DND-41 (cell line): ENCODE results near the gene CLTCL1.
"Not testable (repeated sequence)": the region's sequence is repeated elsewhere in the genome, so short reads cannot be mapped to it uniquely, and the experiment has no call there.

Experiments used
- ATAC-seq: fragments of 200-7000 bp; cut with Tn5 transposase; 3 replicates; pipeline ENCODE4 v1.9.1; 2021; ENCODE audit warnings: low read depth; ENCODE audit not compliant: insufficient read depth
- DNase-seq: peaks from one replicate; pipeline ENCODE4 v3.0.0-alpha.2; 2020
- H2AFZ ChIP-seq: 2 replicates; pipeline ENCODE4 v1.6.0; 2012; ENCODE audit warnings: low read depth, low read length
- H3K27ac ChIP-seq: 2 replicates; pipeline ENCODE4 v1.5.1; 2012; ENCODE audit warnings: low read length, inconsistent platforms
- H3K27me3 ChIP-seq: fragments of 200-600 bp; sonication (generic); 2 replicates; pipeline ENCODE4 v1.6.0; 2012; ENCODE audit warnings: low read length, mild to moderate bottlenecking, inconsistent platforms; ENCODE audit not compliant: insufficient read depth, poor library complexity
- H3K36me3 ChIP-seq: 2 replicates; pipeline ENCODE4 v1.5.1; 2012; ENCODE audit warnings: low read length, inconsistent platforms; ENCODE audit not compliant: insufficient read depth
- H3K4me1 ChIP-seq: 2 replicates; pipeline ENCODE4 v1.5.1; 2012; ENCODE audit warnings: mild to moderate bottlenecking, low read length; ENCODE audit not compliant: insufficient read depth
- H3K4me2 ChIP-seq: 2 replicates; pipeline ENCODE4 v1.6.0; 2012; ENCODE audit warnings: mild to moderate bottlenecking, moderate library complexity, low read length, inconsistent platforms; ENCODE audit not compliant: insufficient read depth
- H3K4me3 ChIP-seq, 2 experiments: fragments of 200-600 bp in 1 of 2; shearing (Covaris generic) in 1 of 2; 2 replicates each; pipeline ENCODE4 v1.5.1; 2012 to 2016; ENCODE audit warnings: inconsistent platforms in 2 of 2, low read length in 2 of 2, mild to moderate bottlenecking in 2 of 2, low read depth in 1 of 2, moderate library complexity in 1 of 2
- H3K79me2 ChIP-seq: 2 replicates; pipeline ENCODE4 v1.6.0; 2012; ENCODE audit warnings: low read length, inconsistent platforms; ENCODE audit not compliant: insufficient read depth
- H3K9ac ChIP-seq: 2 replicates; pipeline ENCODE4 v1.6.0; 2012; ENCODE audit warnings: low read depth, mild to moderate bottlenecking, inconsistent platforms, low read length, moderate library complexity
- H3K9me3 ChIP-seq: 2 replicates; pipeline ENCODE4 v1.5.1; 2012; ENCODE audit warnings: low read length, moderate library complexity, mild to moderate bottlenecking, inconsistent platforms; ENCODE audit not compliant: insufficient read depth, severe bottlenecking
- H4K20me1 ChIP-seq: 2 replicates; pipeline ENCODE4 v1.6.0; 2012; ENCODE audit warnings: low read length; ENCODE audit not compliant: insufficient read depth
- EZH2 ChIP-seq: IDR thresholded peaks from 3 replicates; pipeline ENCODE4 v1.6.1; 2012; ENCODE audit warnings: borderline replicate concordance, low read depth, mild to moderate bottlenecking, moderate library complexity, low read length, inconsistent platforms; ENCODE audit not compliant: severe bottlenecking
- TF ChIP-seq, protein P1 (sequence below): IDR thresholded peaks from 2 replicates; pipeline ENCODE4 v1.5.1; 2012; ENCODE audit warnings: borderline replicate concordance, low read length, moderate library complexity, mild to moderate bottlenecking; ENCODE audit not compliant: poor library complexity, severe bottlenecking; ENCODE audit errors: extremely low read depth

CLTCL1 gene

GRCh38 chr22:19287889-19288288 is 3.6 kb downstream of the CLTCL1 start:
- ATAC-seq, result no peak
- Histone ChIP-seq H4K20me1 (no peaks in the 10 kb centered on the region), H2AFZ (no peak overlapping the region), H3K4me3 (no peak overlapping the region), H3K36me3 (no peaks in the 10 kb centered on the region), H3K79me2 (no peaks in the 10 kb centered on the region), H3K4me1 (peaks cover 21% of the 10 kb centered on the region), H3K9ac (no peak overlapping the region), H3K4me2 (no peak overlapping the region), H3K9me3 (no peaks in the 10 kb centered on the region), H3K27ac (no peak overlapping the region), H3K27me3 (no peaks in the 10 kb centered on the region)
- TF ChIP-seq, protein P1, sequence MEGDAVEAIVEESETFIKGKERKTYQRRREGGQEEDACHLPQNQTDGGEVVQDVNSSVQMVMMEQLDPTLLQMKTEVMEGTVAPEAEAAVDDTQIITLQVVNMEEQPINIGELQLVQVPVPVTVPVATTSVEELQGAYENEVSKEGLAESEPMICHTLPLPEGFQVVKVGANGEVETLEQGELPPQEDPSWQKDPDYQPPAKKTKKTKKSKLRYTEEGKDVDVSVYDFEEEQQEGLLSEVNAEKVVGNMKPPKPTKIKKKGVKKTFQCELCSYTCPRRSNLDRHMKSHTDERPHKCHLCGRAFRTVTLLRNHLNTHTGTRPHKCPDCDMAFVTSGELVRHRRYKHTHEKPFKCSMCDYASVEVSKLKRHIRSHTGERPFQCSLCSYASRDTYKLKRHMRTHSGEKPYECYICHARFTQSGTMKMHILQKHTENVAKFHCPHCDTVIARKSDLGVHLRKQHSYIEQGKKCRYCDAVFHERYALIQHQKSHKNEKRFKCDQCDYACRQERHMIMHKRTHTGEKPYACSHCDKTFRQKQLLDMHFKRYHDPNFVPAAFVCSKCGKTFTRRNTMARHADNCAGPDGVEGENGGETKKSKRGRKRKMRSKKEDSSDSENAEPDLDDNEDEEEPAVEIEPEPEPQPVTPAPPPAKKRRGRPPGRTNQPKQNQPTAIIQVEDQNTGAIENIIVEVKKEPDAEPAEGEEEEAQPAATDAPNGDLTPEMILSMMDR, result no peak
- no peak for TF ChIP-seq EZH2
- DNase-seq, result no peak

GRCh38 chr22:19287076-19287707 is 4.3 kb downstream of the CLTCL1 start:
- DNase-seq, result no peak
- H3K36me3 ChIP-seq, result no peaks in the 10 kb centered on the region
- H3K9ac ChIP-seq, result no peak overlapping the region

DNA sequence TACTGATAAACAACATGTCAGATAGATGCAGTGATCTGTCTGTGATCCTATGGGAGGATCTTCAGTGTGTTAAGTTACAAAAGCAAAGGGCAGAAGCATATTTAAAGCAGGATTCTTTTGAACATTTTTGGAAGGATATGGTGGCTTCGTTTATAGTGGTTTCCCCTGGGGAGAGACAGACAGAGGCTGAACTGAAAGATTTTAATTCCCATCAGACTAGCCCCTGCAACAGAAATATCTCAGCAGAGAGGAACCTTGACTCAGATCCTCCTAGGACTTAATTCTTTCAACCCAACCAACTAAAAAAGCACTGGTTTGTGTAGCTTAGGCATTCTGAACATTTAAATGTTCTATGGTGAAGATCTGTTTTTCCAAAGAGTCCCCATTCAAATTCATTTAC is 5.7 kb downstream of the CLTCL1 start:
- no peaks in the 10 kb centered on the region for H4K20me1 ChIP-seq
- DNase-seq, result no peak
- no peaks in the 10 kb centered on the region for H3K9me3 ChIP-seq
- no peak overlapping the region for H2AFZ ChIP-seq
- no peak overlapping the region for H3K4me3 ChIP-seq
- no peak overlapping the region for H3K4me2 ChIP-seq
- no peak overlapping the region for H3K27ac ChIP-seq
- TF ChIP-seq, protein P1, result no peak
- no peak for TF ChIP-seq EZH2
- H3K9ac ChIP-seq, result no peak overlapping the region
- no peaks in the 10 kb centered on the region for H3K36me3 ChIP-seq
- no peaks in the 10 kb centered on the region for H3K27me3 ChIP-seq
- H3K79me2 ChIP-seq, result no peaks in the 10 kb centered on the region
- ATAC-seq, result no peak
- peaks cover 8% of the 10 kb centered on the region for H3K4me1 ChIP-seq

More at GRCh38 chr22:19287076-19287707, 4.3 kb downstream of the CLTCL1 start:
- Histone ChIP-seq H3K4me2 (no peak overlapping the region), H3K27me3 (no peaks in the 10 kb centered on the region), H3K27ac (no peak overlapping the region), H3K79me2 (no peaks in the 10 kb centered on the region), H3K9me3 (no peaks in the 10 kb centered on the region), H2AFZ (no peak overlapping the region), H4K20me1 (no peaks in the 10 kb centered on the region), H3K4me1 (peaks cover 15% of the 10 kb centered on the region), H3K4me3 (no peak overlapping the region)
- TF ChIP-seq, protein P1, result no peak
- no peak for TF ChIP-seq EZH2
- ATAC-seq, result no peak

- not testable (repeated sequence) for H3K9ac ChIP-seq, H3K4me2 ChIP-seq, H3K36me3 ChIP-seq, H2AFZ ChIP-seq, H3K9me3 ChIP-seq, H3K27me3 ChIP-seq, H4K20me1 ChIP-seq, H3K27ac ChIP-seq, H3K79me2 ChIP-seq, H3K4me3 ChIP-seq, DNase-seq, H3K4me1 ChIP-seq, ATAC-seq
These were observed 12.4 kb downstream of the CLTCL1 start for GRCh38 chr22:19279143-19279542.
